GM12872 (cell line): ENCODE results near the gene CAPZA3.

Experiments used
- TF ChIP-seq, protein P1 (sequence below): IDR thresholded peaks from 3 replicates; pipeline ENCODE4 v1.5.1; 2011; ENCODE audit warnings: low read depth, mild to moderate bottlenecking, low read length, moderate library complexity; ENCODE audit not compliant: insufficient read depth

The CAPZA3 gene

GRCh38 chr12:18706798-18707197, 31.1 kb upstream of the CAPZA3 start:
- TF ChIP-seq, protein P1, sequence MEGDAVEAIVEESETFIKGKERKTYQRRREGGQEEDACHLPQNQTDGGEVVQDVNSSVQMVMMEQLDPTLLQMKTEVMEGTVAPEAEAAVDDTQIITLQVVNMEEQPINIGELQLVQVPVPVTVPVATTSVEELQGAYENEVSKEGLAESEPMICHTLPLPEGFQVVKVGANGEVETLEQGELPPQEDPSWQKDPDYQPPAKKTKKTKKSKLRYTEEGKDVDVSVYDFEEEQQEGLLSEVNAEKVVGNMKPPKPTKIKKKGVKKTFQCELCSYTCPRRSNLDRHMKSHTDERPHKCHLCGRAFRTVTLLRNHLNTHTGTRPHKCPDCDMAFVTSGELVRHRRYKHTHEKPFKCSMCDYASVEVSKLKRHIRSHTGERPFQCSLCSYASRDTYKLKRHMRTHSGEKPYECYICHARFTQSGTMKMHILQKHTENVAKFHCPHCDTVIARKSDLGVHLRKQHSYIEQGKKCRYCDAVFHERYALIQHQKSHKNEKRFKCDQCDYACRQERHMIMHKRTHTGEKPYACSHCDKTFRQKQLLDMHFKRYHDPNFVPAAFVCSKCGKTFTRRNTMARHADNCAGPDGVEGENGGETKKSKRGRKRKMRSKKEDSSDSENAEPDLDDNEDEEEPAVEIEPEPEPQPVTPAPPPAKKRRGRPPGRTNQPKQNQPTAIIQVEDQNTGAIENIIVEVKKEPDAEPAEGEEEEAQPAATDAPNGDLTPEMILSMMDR: no peak

DNA sequence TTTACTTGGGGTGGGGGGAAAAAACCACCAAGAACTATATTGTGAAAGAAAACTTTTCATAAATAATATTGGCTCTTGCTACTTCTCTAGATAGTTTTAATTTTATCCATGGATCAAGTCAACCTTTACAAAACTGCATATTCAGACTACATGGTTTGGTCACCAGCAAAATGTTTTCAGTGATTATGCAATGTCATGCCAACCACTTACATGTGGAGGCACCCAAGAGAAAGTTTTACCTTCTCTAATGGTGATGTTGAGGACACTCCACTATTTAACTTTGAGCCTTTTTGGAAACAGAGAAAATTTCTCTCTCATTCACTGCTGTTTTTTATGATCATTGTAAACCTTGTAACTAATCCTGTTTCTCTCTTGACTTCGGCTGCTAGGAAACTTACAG, 21.7 kb upstream of the CAPZA3 start:
- TF ChIP-seq, protein P1: no peak

DNA sequence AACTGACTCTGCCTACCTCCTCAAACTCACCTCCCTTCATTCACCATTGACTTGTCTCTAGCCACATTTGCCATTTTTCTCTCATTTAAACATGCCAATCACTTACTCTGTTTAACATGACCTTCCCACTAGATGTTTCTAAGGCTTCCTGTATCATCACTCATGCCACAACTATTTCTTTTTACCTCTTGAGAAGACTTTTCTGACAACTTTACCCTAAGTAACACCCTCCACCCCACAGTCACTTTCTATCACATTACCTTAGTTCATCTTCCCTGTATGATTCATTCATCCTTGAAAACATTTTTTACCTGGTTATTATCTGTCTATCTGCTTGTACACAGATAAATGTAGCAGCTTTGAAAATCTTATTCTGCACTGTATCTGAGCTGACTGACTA, 19.5 kb upstream of the CAPZA3 start:
- TF ChIP-seq, protein P1: no peak

GRCh38 chr12:18719922-18720510, 17.9 kb upstream of the CAPZA3 start:
- TF ChIP-seq, protein P1: no peak

- TF ChIP-seq, protein P1: no peak
These were observed 17.2 kb upstream of the CAPZA3 start for GRCh38 chr12:18720690-18721089.

DNA sequence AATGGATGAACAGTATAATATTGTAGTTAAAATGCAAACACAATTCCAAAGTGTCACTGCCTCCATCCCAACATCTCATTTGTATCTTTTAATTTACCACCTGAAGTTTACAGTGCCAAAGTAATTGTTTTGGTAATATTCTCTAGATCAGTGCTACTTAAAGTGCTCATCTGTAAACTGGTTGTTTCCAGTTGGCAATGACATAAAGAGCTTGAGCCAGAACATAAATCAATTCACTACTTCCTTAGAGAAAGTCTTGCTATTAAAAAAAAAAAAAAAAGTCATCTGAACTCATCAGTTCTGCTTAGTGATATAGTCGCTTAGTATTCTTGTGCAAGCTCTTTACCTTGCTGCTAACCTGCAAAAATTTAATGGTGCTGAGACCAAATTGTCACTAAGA, 16.5 kb upstream of the CAPZA3 start:
- TF ChIP-seq, protein P1: no peak

DNA sequence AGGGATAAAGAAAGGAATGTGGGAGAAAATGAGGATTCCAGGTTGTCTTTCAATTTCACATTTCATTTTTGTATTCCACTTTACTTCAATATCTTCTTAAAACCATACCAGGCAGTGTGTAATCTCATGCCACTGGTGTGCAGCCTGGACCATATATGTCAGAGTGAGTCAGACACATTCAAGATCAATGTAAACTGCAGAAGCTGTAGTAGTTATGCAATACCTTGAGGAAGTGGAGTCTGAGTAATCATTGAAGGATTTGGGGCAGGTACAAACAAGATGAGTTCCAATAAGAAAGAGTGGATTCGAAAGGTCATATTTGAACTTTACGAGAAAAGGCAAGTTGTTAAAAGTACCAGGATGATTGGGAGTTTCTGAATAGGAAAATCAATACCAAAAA, 14.2 kb upstream of the CAPZA3 start:
- TF ChIP-seq, protein P1: no peak
